Sigmoid colon (tissue), 3 donors: Measurements from ENCODE around the gene CCNB1IP1.

Source experiments
- POLR2A ChIP-seq, 2 donors: fragments of 450-650 bp; IDR thresholded peaks; one replicate each; pipeline ENCODE4 v1.6.1; 2016; ENCODE audit warnings: antibody characterized with exemption in 2 of 2, mild to moderate bottlenecking in 2 of 2, moderate library complexity in 2 of 2
- TF ChIP-seq, protein P1 (sequence below), 4 experiments: fragments of 450-650 bp in 3 of 4; fragments of 200-600 bp in 1 of 4; IDR thresholded peaks; one replicate each; pipeline ENCODE4 v1.5.1; 2016 to 2019; ENCODE audit warnings: antibody characterized with exemption in 4 of 4, mild to moderate bottlenecking in 3 of 4, moderate library complexity in 2 of 4

DNA sequence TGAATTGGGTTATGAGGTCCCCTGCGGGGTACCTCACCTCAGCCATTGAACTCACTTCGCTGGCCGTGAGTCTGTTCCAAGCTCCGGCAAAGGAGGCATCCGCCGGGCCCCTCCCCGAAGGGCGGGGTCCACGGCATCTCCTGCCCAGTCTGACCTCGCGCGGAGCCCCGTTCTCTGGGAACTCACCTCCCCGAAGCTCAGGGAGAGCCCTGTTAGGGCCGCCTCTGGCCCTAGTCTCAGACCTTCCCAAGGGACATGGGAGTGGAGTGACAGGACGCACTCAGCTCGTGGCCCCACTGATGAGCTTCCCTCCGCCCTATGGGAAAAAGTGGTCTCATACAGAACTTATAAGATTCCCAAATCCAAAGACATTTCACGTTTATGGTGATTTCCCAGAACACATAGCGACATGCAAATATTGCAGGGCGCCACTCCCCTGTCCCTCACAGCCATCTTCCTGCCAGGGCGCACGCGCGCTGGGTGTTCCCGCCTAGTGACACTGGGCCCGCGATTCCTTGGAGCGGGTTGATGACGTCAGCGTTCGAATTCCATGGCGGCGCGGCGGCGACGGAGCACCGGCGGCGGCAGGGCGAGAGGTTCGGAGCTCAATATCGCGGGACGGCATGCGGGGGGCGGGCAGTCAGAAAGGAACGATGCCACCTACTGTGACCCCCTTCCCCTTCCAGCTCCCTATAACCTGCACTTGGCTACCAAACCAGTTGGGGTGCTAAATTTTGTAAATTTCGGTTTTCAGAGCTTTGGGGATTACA lies 10.2 kb upstream of the CCNB1IP1 start, which contains the start of gene PARP2:
- TF ChIP-seq, protein P1, sequence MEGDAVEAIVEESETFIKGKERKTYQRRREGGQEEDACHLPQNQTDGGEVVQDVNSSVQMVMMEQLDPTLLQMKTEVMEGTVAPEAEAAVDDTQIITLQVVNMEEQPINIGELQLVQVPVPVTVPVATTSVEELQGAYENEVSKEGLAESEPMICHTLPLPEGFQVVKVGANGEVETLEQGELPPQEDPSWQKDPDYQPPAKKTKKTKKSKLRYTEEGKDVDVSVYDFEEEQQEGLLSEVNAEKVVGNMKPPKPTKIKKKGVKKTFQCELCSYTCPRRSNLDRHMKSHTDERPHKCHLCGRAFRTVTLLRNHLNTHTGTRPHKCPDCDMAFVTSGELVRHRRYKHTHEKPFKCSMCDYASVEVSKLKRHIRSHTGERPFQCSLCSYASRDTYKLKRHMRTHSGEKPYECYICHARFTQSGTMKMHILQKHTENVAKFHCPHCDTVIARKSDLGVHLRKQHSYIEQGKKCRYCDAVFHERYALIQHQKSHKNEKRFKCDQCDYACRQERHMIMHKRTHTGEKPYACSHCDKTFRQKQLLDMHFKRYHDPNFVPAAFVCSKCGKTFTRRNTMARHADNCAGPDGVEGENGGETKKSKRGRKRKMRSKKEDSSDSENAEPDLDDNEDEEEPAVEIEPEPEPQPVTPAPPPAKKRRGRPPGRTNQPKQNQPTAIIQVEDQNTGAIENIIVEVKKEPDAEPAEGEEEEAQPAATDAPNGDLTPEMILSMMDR (IDR thresholded peaks at IDR 0.05): peak in 1 of 4 experiments; percentile 4
- TF ChIP-seq POLR2A (IDR thresholded peaks at IDR 0.05): peak; percentile 65 to 77
